ENCODE data around the gene ZGPAT. TPM values are rescaled to one million over a fixed set of nuclear protein-coding genes. Genes with fewer than 3 reads are reported as not detected.

The ZGPAT gene
- total RNA-seq, 1 experiment from 2014 or later, result 27.6 TPM

DNA sequence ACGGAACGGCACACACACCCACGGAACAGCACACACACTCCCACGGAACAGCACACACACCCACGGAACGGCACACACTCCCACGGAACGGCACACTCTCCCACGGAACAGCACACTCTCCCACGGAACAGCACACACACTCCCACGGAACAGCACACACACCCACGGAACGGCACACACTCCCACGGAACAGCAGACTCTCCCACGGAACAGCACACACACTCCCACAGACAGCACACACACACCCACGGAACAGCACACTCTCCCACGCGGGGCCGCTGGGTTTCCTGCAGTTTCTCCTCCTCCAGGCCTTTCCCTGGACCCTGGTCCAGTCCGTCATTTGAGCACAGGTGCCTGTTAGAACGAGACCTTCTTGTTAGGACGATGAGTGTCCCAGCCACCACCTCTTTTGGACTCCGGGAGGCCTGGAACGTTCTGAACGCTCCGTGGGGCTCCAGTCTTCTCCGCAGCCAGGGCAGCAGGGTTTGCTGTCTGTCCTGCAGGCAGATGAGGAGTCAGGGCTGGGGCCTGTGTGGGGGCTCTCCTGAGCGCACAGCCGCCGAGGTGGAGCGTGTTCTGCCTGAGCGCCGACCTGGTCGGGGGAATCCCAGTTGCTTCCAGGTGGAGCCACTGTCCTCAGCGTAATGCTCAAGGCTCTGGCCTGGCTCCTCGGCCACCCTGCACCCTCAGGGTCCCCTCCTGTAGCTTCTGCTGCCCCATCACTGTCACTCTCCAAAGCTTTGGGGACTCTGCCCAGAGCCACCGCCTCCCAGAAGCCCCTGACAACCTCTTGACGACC, 29.0 kb upstream of the ZGPAT start:
- no peaks in the 10 kb centered on the region for H3K79me2 ChIP-seq (ENCODE audit: insufficient read depth, low read length)
- no peaks in the 10 kb centered on the region for H3K4me1 ChIP-seq (ENCODE audit: insufficient read depth, low read length)
- TF ChIP-seq, protein P1, sequence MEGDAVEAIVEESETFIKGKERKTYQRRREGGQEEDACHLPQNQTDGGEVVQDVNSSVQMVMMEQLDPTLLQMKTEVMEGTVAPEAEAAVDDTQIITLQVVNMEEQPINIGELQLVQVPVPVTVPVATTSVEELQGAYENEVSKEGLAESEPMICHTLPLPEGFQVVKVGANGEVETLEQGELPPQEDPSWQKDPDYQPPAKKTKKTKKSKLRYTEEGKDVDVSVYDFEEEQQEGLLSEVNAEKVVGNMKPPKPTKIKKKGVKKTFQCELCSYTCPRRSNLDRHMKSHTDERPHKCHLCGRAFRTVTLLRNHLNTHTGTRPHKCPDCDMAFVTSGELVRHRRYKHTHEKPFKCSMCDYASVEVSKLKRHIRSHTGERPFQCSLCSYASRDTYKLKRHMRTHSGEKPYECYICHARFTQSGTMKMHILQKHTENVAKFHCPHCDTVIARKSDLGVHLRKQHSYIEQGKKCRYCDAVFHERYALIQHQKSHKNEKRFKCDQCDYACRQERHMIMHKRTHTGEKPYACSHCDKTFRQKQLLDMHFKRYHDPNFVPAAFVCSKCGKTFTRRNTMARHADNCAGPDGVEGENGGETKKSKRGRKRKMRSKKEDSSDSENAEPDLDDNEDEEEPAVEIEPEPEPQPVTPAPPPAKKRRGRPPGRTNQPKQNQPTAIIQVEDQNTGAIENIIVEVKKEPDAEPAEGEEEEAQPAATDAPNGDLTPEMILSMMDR (conservative IDR thresholded peaks at IDR 0.05), result no peak
- no peak overlapping the region for H4K8ac ChIP-seq (replicated peaks; ENCODE audit: insufficient read length, low read depth, low read length)
- H3K23ac ChIP-seq (ENCODE audit: insufficient read length, low read depth, low read length), result no peak overlapping the region
- Mint-ChIP-seq H3K4me1 (no peaks in the 10 kb centered on the region), H3K4me3 (peak overlapping the region in 1 of 2 experiments; percentile 65; a peak in 1 of 5 replicates), H3K27ac (peak overlapping the region in 1 of 3 experiments; percentile 24; a peak in 1 of 7 replicates), H3K36me3 (ENCODE audit: insufficient read depth in 1 of 3, low read depth in 3 of 3) (peaks cover 12 to 30% (median 27%) of the 10 kb centered on the region in 3 experiments; a peak in 6 of 7 replicates), H3K27me3 (ENCODE audit: low read depth) (no peaks in the 10 kb centered on the region), H3K9me3 (no peaks in the 10 kb centered on the region; a peak in 1 of 5 replicates)
- H2BK12ac ChIP-seq (ENCODE audit: insufficient read length, low read depth, low read length), result no peak overlapping the region
- H3K56ac ChIP-seq (ENCODE audit: insufficient read length, low read depth, low read length), result no peak overlapping the region
- H4K91ac ChIP-seq (ENCODE audit: insufficient read length, low read depth, low read length), result no peak overlapping the region
- H3K79me1 ChIP-seq (ENCODE audit: insufficient read depth, low read depth, low read length, poor library complexity, severe bottlenecking), result no peaks in the 10 kb centered on the region
- no peaks in the 10 kb centered on the region for H3K27me3 ChIP-seq (ENCODE audit: insufficient read depth, low read length)
- no peaks in the 10 kb centered on the region for H4K20me1 ChIP-seq (ENCODE audit: control insufficient read depth, insufficient read depth, insufficient read length)
- H3K23me2 ChIP-seq (ENCODE audit: insufficient read length, low read depth, low read length, poor library complexity, severe bottlenecking), result no peaks in the 10 kb centered on the region
- H3T11ph ChIP-seq (ENCODE audit: low read length), result no peak overlapping the region
- WGBS (ENCODE audit: extremely low coverage, insufficient read length, low lambda C conversion rate), result no CpG with 5 or more reads among the region's 38 CpGs
- H3K9ac ChIP-seq (ENCODE audit: extremely low read depth, insufficient read length, low read length), result no peak overlapping the region
- DNase-seq, result no peak
- no peak overlapping the region for H2AK5ac ChIP-seq (ENCODE audit: insufficient read length, low read length)
- no peaks in the 10 kb centered on the region for H3K9me3 ChIP-seq (ENCODE audit: control insufficient read depth, low read depth, low read length)
- H4K5ac ChIP-seq (ENCODE audit: insufficient read length, low read depth, low read length), result no peak overlapping the region
- H2BK20ac ChIP-seq (ENCODE audit: low read depth, low read length, poor library complexity, severe bottlenecking), result no peak overlapping the region
- no peak overlapping the region for H2BK5ac ChIP-seq (ENCODE audit: insufficient read length, low read length)
- H2AFZ ChIP-seq (ENCODE audit: low read length), result no peak overlapping the region
- no peak overlapping the region for H2BK15ac ChIP-seq (ENCODE audit: low read depth, low read length)
- H2BK120ac ChIP-seq (ENCODE audit: low read depth, low read length, poor library complexity, severe bottlenecking), result no peak overlapping the region
- no peak overlapping the region for H3K4ac ChIP-seq (ENCODE audit: low read depth, low read length)
- H3K4me2 ChIP-seq (ENCODE audit: insufficient read depth, insufficient read length, low read length), result no peak overlapping the region
- no peak overlapping the region; the same call in 1 of the 2 replicates for H3K14ac ChIP-seq (ENCODE audit: insufficient read depth, low read length)
- no peak overlapping the region for H3K18ac ChIP-seq (ENCODE audit: insufficient read length, low read depth, low read length)
- H3K27ac ChIP-seq (ENCODE audit: insufficient read length, low read depth, low read length), result no peak overlapping the region

All from H9 (cell line).